Esophagus muscularis mucosa (tissue), 4 donors: ENCODE measurements around the gene AUTS2.

ENCODE experiments used
- EP300 ChIP-seq: sonication (generic); formaldehyde crosslinking; IDR thresholded peaks from one replicate; pipeline ENCODE4 v1.6.1; 2017; ENCODE audit warnings: antibody characterized with exemption
- POLR2A ChIP-seq: fragments of 450-650 bp; IDR thresholded peaks from one replicate; pipeline ENCODE4 v1.6.1; 2017; ENCODE audit warnings: antibody characterized with exemption, moderate library complexity, mild to moderate bottlenecking, low read depth
- POLR2AphosphoS5 ChIP-seq, 2 donors: sonication (generic); formaldehyde crosslinking; IDR thresholded peaks; one replicate each; pipeline ENCODE4 v1.6.1; 2017; ENCODE audit warnings: antibody characterized with exemption in 2 of 2
- TF ChIP-seq, protein P1 (sequence below), 3 experiments: fragments of 200-600 bp in 2 of 3; fragments of 450-650 bp in 1 of 3; sonication (generic) in 2 of 3; IDR thresholded peaks; one replicate each; pipeline ENCODE4 v1.5.1; 2017 to 2019; ENCODE audit warnings: antibody characterized with exemption in 3 of 3, mild to moderate bottlenecking in 2 of 3, moderate library complexity in 1 of 3

DNA sequence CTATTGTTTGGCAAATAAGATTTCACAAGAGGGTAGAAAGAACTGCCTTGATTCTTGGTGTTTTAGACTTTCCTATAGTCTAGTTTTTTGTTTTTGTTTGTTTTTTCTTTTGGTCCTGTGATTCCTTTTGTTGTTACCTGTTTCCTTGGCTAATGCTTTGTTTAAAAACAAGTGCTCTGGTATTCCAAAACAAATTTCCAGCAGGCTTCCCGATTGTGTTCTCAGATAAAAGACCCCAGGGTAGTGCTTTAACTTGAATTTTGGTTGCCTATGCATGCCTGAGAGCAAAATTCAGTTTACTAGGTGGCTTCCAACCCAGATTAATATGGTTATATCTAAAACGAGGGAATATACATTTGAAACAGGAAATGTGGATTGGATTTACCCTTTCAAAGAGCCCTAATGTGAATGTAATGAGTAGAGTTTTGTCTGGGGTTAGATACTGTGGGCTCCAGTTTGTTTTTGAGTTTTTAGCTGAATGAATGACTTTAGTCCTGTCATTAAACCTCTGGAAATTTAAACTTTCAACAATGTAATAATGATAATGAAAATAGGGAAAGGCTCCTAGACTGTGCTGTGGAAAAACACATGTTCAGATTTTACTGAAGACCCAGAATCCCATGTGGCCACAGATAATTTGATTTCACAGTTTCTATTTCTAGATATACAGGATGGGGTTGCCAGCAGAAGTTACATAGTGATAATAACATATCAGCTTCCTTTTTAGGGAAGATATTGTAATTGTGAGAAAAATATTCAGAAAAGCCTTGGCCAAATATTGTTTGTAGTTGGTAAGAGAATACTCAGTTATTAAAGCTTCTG, 23.9 kb downstream of the AUTS2 start:
- TF ChIP-seq POLR2A (no peak), POLR2AphosphoS5 (IDR thresholded peaks at IDR 0.05) (no peak), EP300 (no peak)
- TF ChIP-seq, protein P1, sequence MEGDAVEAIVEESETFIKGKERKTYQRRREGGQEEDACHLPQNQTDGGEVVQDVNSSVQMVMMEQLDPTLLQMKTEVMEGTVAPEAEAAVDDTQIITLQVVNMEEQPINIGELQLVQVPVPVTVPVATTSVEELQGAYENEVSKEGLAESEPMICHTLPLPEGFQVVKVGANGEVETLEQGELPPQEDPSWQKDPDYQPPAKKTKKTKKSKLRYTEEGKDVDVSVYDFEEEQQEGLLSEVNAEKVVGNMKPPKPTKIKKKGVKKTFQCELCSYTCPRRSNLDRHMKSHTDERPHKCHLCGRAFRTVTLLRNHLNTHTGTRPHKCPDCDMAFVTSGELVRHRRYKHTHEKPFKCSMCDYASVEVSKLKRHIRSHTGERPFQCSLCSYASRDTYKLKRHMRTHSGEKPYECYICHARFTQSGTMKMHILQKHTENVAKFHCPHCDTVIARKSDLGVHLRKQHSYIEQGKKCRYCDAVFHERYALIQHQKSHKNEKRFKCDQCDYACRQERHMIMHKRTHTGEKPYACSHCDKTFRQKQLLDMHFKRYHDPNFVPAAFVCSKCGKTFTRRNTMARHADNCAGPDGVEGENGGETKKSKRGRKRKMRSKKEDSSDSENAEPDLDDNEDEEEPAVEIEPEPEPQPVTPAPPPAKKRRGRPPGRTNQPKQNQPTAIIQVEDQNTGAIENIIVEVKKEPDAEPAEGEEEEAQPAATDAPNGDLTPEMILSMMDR (IDR thresholded peaks at IDR 0.05), result no peak
